ENCODE measurements around the gene IL17C. TPM values are rescaled to one million over a fixed set of nuclear protein-coding genes. Genes with fewer than 3 reads are reported as not detected.

Gene IL17C
- total RNA-seq: not detected

GRCh38 chr16:88638323-88639230, at the start of gene IL17C:
TSS of gene IL17C (plus strand) at chr16:88638572. CDS start at chr16:88638642, 70 bp downstream.
- DNase-seq (ENCODE audit: low spot score) (no peak), ATAC-seq (no peak)
- intact Hi-C loops (cut with DNase I): no loop called here

- no peak for ATAC-seq
- intact Hi-C loops (cut with DNase I): no loop called here
Observed at GRCh38 chr16:88588754-88589153, 49.6 kb upstream of the IL17C start.

GRCh38 chr16:88589441-88589840, 48.9 kb upstream of the IL17C start:
- ATAC-seq (no peak), DNase-seq (ENCODE audit: low spot score) (no peak)
- intact Hi-C loops (cut with DNase I): no loop called here

More at GRCh38 chr16:88588754-88589153, 49.6 kb upstream of the IL17C start:
- no peak for DNase-seq (ENCODE audit: low spot score)

- ATAC-seq: peak; percentile 33
- intact Hi-C loops (cut with DNase I): no loop called here
- DNase-seq (ENCODE audit: low spot score): no peak
Observed at GRCh38 chr16:88591577-88592021, 46.8 kb upstream of the IL17C start.

GRCh38 chr16:88593061-88593460, 45.3 kb upstream of the IL17C start:
- no peak for ATAC-seq
- intact Hi-C loops (cut with DNase I): no loop called here
- DNase-seq (ENCODE audit: low spot score): no peak

GRCh38 chr16:88593489-88593888, 44.9 kb upstream of the IL17C start:
- intact Hi-C loops (cut with DNase I): no loop called here
- DNase-seq (ENCODE audit: low spot score): no peak
- peak; percentile 56 for ATAC-seq

- no peak for DNase-seq (ENCODE audit: low spot score)
- intact Hi-C loops (cut with DNase I): no loop called here
- ATAC-seq: no peak
Observed at GRCh38 chr16:88593910-88594309, 44.5 kb upstream of the IL17C start.

GRCh38 chr16:88595101-88595500, 43.3 kb upstream of the IL17C start:
- DNase-seq (ENCODE audit: low spot score) (no peak), ATAC-seq (no peak)
- intact Hi-C loops (cut with DNase I): no loop called here

GRCh38 chr16:88595921-88596320, 42.5 kb upstream of the IL17C start:
- ATAC-seq: no peak
- intact Hi-C loops (cut with DNase I): no loop called here
- no peak for DNase-seq (ENCODE audit: low spot score)

GRCh38 chr16:88596483-88596882, 41.9 kb upstream of the IL17C start:
- intact Hi-C loops (cut with DNase I): no loop called here
- DNase-seq (ENCODE audit: low spot score) (no peak), ATAC-seq (peak; percentile 50)

GRCh38 chr16:88597856-88598491, 40.4 kb upstream of the IL17C start:
- ATAC-seq (no peak), DNase-seq (ENCODE audit: low spot score) (no peak)
- intact Hi-C loops (cut with DNase I): no loop called here

- DNase-seq (ENCODE audit: low spot score) (peak; percentile 83), ATAC-seq (peak; percentile 86)
- intact Hi-C loops (cut with DNase I): no loop called here
Observed at GRCh38 chr16:88599092-88599733, 39.2 kb upstream of the IL17C start.

GRCh38 chr16:88599825-88600538, 38.4 kb upstream of the IL17C start:
- DNase-seq (ENCODE audit: low spot score): no peak
- intact Hi-C loops (cut with DNase I): no loop called here
- peak; percentile 31 for ATAC-seq

GRCh38 chr16:88600539-88600896, 37.9 kb upstream of the IL17C start:
- intact Hi-C loops (cut with DNase I): no loop called here
- ATAC-seq (no peak), DNase-seq (ENCODE audit: low spot score) (no peak)

- DNase-seq (ENCODE audit: low spot score): no peak
- intact Hi-C loops (cut with DNase I): no loop called here
- no peak for ATAC-seq
Observed at GRCh38 chr16:88601313-88602036, 36.9 kb upstream of the IL17C start.

- intact Hi-C loops (cut with DNase I): no loop called here
- ATAC-seq (no peak), DNase-seq (ENCODE audit: low spot score) (no peak)
Observed at GRCh38 chr16:88602091-88602490, 36.3 kb upstream of the IL17C start.

- ATAC-seq: no peak
- DNase-seq (ENCODE audit: low spot score): no peak
- intact Hi-C loops (cut with DNase I): no loop called here
Observed at GRCh38 chr16:88605186-88606147, 32.9 kb upstream of the IL17C start.
